ENCODE results near the gene CD248. TPM values are rescaled to one million over a fixed set of nuclear protein-coding genes. Genes with fewer than 3 reads are reported as not detected.
A peak's percentile ranks its signal among the peaks of the same experiment; 100 is the strongest.
"Not testable (repeated sequence)": the region's sequence is repeated elsewhere in the genome, so short reads cannot be mapped to it uniquely, and the experiment has no call there.

The CD248 gene
- total RNA-seq, 1 donor from 2014 or later = 1.2 TPM

- FAIRE-seq = no peak
- no peak for DNase-seq (ENCODE audit: low spot score in 2 of 2)
These were observed 2.0 kb downstream of the CD248 start for GRCh38 chr11:66314561-66315497.

- DNase-seq (ENCODE audit: low spot score in 2 of 2) (no peak), FAIRE-seq (no peak)
These were observed 2.7 kb downstream of the CD248 start for GRCh38 chr11:66314186-66314501.

- no peak for FAIRE-seq
These were observed 3.3 kb downstream of the CD248 start for GRCh38 chr11:66313321-66314185.

GRCh38 chr11:66312549-66313320 is 4.1 kb downstream of the CD248 start:
- no peak for FAIRE-seq
- peak; percentile 91 to 98 for DNase-seq (ENCODE audit: low spot score in 2 of 2)

More at GRCh38 chr11:66313321-66314185, 3.3 kb downstream of the CD248 start:
- no peak for DNase-seq (ENCODE audit: low spot score in 2 of 2)

GRCh38 chr11:66311965-66312548 is 4.8 kb downstream of the CD248 start:
- FAIRE-seq (no peak), DNase-seq (ENCODE audit: low spot score in 2 of 2) (peak; percentile 79 to 81)

GRCh38 chr11:66311470-66311964 is 5.3 kb downstream of the CD248 start:
- FAIRE-seq = no peak
- no peak for DNase-seq (ENCODE audit: low spot score in 2 of 2)

GRCh38 chr11:66310803-66311440 is 5.9 kb downstream of the CD248 start:
- not testable (repeated sequence) for FAIRE-seq; DNase-seq (ENCODE audit: low spot score in 2 of 2)

GRCh38 chr11:66310324-66310723 is 6.5 kb downstream of the CD248 start:
- no peak for FAIRE-seq
- no peak for DNase-seq (ENCODE audit: low spot score in 2 of 2)

- DNase-seq (ENCODE audit: low spot score in 2 of 2) = no peak
- no peak for FAIRE-seq
These were observed 7.4 kb downstream of the CD248 start for GRCh38 chr11:66309475-66309874.

- no peak for FAIRE-seq
These were observed 14.2 kb downstream of the CD248 start for GRCh38 chr11:66302656-66303055.

GRCh38 chr11:66299186-66299585 is 17.7 kb downstream of the CD248 start:
- DNase-seq (ENCODE audit: low spot score in 2 of 2) = no peak
- no peak for FAIRE-seq

More at GRCh38 chr11:66302656-66303055, 14.2 kb downstream of the CD248 start:
- DNase-seq (ENCODE audit: low spot score in 2 of 2) = no peak

GRCh38 chr11:66297610-66298009 is 19.2 kb downstream of the CD248 start:
- DNase-seq (ENCODE audit: low spot score in 2 of 2) (no peak), FAIRE-seq (no peak)

- no peak for FAIRE-seq
- DNase-seq (ENCODE audit: low spot score in 2 of 2) = no peak
These were observed 21.9 kb downstream of the CD248 start for GRCh38 chr11:66294626-66295620.

GRCh38 chr11:66293777-66294625 is 22.8 kb downstream of the CD248 start:
- no peak for DNase-seq (ENCODE audit: low spot score in 2 of 2)
- no peak for FAIRE-seq

GRCh38 chr11:66293352-66293751 is 23.5 kb downstream of the CD248 start:
- FAIRE-seq = no peak
- DNase-seq (ENCODE audit: low spot score in 2 of 2) = no peak

GRCh38 chr11:66292543-66293332 is 24.1 kb downstream of the CD248 start:
- FAIRE-seq (no peak), DNase-seq (ENCODE audit: low spot score in 2 of 2) (no peak)

All from frontal cortex (tissue), 4 donors.